RWPE1 (cell line): ENCODE results near the gene PIAS1.
A peak's percentile ranks its signal among the peaks of the same experiment; 100 is the strongest.
"Not testable (repeated sequence)": the region's sequence is repeated elsewhere in the genome, so short reads cannot be mapped to it uniquely, and the experiment has no call there.

Experiments used
- CTCF ChIA-PET: fragments of 350-600 bp; sonication (Branson Sonifier 250); formaldehyde crosslinking; extraction: SDS; loops from one replicate; lab custom pipeline; 2021; lab: Yijun Ruan, JAX
- POLR2A ChIA-PET: fragments of 400-600 bp; formaldehyde crosslinking; extraction: SDS; loops from one replicate; lab custom pipeline; 2020; ENCODE audit warnings: antibody characterized with exemption; ENCODE audit not compliant: low non-redundant PET; lab: Yijun Ruan, JAX
- DNase-seq: peaks from one replicate; pipeline ENCODE4 v3.0.0; 2012; ENCODE audit warnings: low spot score
- H3K27ac ChIP-seq: fragments of 450-650 bp; 2 replicates; pipeline ENCODE4 v1.5.1; 2017
- CTCF ChIP-seq: fragments of 450-650 bp; conservative IDR thresholded peaks from 2 replicates; pipeline ENCODE4 v1.5.1; 2017; ENCODE audit warnings: low read depth, mild to moderate bottlenecking

Gene PIAS1

DNA sequence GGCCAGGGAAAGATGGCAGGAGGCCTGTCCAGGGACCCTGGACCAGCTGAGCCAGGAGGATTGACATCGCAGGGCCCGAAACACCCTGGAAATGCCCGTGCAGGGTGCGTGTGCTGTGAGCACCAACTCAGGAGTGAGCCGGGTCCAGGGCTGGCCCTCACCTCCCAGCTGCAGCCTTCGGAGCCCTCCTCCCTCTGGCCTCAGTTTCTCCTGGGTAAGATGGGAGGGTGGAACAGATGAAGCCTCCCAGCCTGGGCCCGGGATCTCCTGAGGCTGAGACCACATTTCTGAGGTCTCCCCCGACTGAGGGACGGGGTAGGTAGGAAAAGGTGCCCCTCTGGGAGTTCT, 156.3 kb downstream of the PIAS1 start:
- H3K27ac ChIP-seq: peak overlapping the region; percentile 69
- ChIA-PET POLR2A (no interaction called here), CTCF (interaction anchor here (0.6 to 1.5 kb wide), 9 partner anchors 9 to 1169 kb away, joined by 3 to 6 read pairs (median 4); partner anchors contain the start of gene CLN6)
- no peak for DNase-seq
- no peak for TF ChIP-seq CTCF

- TF ChIP-seq CTCF: peak; percentile 82
- POLR2A ChIA-PET: no interaction called here
- DNase-seq: peak; percentile 48
- CTCF ChIA-PET: interaction anchor here (0.5 to 1.5 kb wide), 13 partner anchors 8 to 1405 kb away, joined by 3 to 6 read pairs (median 3); partner anchors contain the start of gene CLN6
- H3K27ac ChIP-seq: peak overlapping the region; percentile 69
Observed at GRCh38 chr15:68210821-68211655, 156.9 kb downstream of the PIAS1 start.

- POLR2A ChIA-PET: no interaction called here
- no peak for TF ChIP-seq CTCF
- no peak overlapping the region for H3K27ac ChIP-seq
- DNase-seq: no peak
- CTCF ChIA-PET: interaction anchor here (0.5 to 1.1 kb wide), 4 partner anchors 10 to 1212 kb away, joined by 3 to 4 read pairs (median 3); no protein-coding TSS in a partner anchor
Observed at GRCh38 chr15:68211656-68212320, 157.7 kb downstream of the PIAS1 start.

DNA sequence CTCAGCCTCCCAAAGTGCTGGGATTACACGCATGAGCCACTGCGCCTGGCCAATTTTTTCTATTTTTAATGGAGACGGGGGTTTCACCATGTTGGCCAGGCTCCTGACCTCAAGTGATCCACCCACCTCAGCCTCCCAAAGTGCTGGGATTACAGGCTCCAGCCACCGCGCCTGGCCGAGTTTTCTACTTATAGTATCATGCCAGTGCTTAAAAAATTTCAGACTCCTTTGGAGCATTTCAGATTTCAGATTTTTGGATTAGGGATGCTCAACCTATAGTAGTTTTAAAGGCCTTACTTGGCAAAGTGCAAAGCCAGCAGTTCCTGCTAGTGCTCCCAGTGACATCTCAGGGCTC, 159.4 kb downstream of the PIAS1 start:
- DNase-seq, POLR2A ChIA-PET, CTCF ChIA-PET: not testable (repeated sequence)
- H3K27ac ChIP-seq: peak overlapping the region; percentile 23

- ChIA-PET CTCF (no interaction called here), POLR2A (no interaction called here)
- DNase-seq: no peak
- peak overlapping the region; percentile 23 for H3K27ac ChIP-seq
- no peak for TF ChIP-seq CTCF
Observed at GRCh38 chr15:68213991-68214837, 160.1 kb downstream of the PIAS1 start.

GRCh38 chr15:68214838-68215254, 160.7 kb downstream of the PIAS1 start:
- DNase-seq: no peak
- CTCF ChIA-PET: no interaction called here
- peak overlapping the region; percentile 23; the same call in 1 of the 2 replicates for H3K27ac ChIP-seq
- no peak for TF ChIP-seq CTCF
- POLR2A ChIA-PET: no interaction called here
